HG03025 (cell line): ENCODE results near the gene MAP2.

Experiments used
- ATAC-seq: cut with Tn5 transposase; IDR thresholded peaks from one replicate; pipeline ENCODE4 v1.9.1; 2021; ENCODE audit warnings: mild to moderate bottlenecking, moderate library complexity; ENCODE audit not compliant: unreplicated experiment, low FRiP score

The MAP2 gene

GRCh38 chr2:209423562-209424198 lies at the start of gene MAP2:
TSS of gene MAP2 (plus strand) at chr2:209424047. CDS start at chr2:209653171, 229,124 bp downstream.
- ATAC-seq: peak; percentile 96

DNA sequence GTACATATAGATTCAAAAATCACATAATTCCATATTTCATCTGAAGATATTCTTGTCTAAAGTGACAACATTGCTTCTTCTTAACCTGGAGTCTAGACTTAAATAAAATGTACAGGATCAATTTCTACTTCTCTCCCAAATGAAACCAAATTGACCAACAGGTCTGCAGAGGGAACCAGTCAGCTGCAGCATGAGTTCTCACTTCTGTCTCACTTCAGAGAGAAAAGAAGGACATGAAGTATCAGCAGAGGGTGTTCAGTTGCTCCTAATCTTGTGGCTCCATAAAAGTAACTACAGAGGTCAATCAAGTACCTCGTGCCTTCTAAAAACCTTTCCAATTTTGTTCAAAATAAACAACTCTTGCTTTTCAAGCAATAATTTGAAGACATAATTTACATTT lies 47.2 kb upstream of the MAP2 start:
- ATAC-seq: no peak

DNA sequence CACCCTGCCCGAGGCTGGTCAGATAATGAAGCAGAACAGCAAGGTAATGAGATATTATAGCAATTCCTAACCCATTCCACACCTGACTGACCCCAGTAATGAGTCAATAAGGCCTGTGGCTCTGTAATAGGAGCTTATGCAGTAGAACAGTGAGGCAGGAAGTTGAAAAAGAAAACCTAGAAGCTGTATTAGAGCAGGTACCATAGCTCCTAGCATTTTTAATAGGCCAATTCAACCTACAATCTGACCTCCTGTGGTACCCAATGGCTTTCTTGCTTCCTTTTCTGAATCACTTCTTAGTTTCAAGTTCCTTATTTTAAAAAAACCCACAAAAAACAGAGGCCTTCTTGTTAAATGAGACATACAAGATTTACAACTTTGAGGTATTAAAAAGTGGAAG lies 43.6 kb upstream of the MAP2 start:
- peak; percentile 99 for ATAC-seq

GRCh38 chr2:209381091-209381490 lies 42.8 kb upstream of the MAP2 start:
- no peak for ATAC-seq

DNA sequence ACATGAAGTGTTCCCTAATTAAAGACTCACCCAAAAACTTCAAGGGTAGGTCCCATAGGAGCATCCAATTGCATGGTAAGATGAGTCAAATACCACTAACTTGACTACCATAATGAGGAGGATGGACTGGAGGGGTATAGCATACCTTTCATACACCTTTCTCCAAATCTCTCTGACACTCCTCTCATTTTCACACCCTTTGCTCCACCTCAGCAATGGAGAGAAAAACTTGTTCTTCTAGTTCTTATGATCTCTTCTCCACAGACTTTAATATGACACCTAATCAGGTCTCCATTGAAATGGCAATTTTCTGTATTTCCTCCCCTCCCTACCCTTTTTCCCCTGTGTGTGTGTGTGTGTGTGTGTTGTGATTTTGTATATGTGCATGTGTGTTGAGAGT lies 41.1 kb upstream of the MAP2 start:
- ATAC-seq: no peak

DNA sequence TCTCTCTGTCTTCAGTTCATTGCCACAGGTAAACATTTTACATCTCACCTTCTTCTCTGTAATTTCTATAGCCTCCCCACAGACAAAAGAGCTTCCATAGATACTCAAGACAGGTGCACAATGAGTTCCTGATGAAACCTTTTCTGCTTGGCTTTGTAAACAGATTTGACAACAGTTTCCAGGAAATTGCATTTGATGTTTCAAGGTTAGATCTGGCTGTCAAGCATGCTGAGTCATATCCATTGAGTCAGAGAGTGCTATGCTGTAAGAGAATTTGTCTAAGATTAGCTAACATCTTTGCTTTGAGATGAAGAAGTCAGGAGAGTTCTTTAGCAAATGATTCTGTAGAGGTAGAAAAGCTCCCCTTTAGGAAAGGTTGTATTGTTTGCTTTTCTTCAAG lies 40.6 kb upstream of the MAP2 start:
- no peak for ATAC-seq

DNA sequence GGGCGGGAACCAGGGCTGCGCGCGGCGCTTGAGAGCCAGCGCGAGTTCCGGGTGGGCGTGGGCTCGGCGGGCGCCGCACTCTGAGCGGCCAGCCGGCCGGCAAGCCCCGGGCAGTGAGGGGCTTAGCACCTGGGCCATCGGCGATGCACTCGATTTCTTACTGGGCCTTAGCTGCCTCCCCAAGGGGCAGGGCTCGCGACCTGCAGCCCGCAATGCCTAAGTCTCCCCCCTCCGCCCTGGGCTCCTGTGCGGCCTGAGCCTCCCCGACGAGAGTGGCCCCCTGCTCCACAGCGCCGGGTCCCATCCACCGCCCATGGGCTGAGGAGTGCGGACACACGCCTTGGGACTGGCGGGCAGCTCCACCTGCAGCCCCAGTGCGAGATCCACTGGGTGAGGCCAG lies 36.5 kb upstream of the MAP2 start:
- ATAC-seq: no peak

- ATAC-seq: no peak
These were observed 35.3 kb upstream of the MAP2 start for GRCh38 chr2:209388446-209389037.

- ATAC-seq: no peak
These were observed 34.7 kb upstream of the MAP2 start for GRCh38 chr2:209389171-209389618.

DNA sequence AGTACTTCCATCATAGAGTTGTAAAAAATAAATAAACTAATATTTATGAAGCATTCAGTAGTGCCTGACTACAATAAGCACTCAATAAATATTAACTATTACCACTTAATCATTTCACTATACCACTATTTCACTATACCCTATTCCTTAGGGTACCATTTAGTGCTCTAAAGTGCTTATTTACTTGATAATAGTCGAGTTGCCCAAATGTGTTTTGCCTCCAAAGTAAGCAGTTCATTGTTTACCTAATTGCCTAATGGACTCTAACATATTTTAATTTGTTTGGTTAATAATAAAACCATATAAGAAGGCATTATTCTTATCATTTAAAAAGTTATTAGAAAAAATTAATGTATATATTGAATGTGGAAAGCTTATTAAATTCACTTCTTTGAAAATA lies 33.0 kb upstream of the MAP2 start:
- no peak for ATAC-seq

- no peak for ATAC-seq
These were observed 32.0 kb upstream of the MAP2 start for GRCh38 chr2:209391776-209392401.

- no peak for ATAC-seq
These were observed 28.6 kb upstream of the MAP2 start for GRCh38 chr2:209395229-209395628.

GRCh38 chr2:209395652-209396051 lies 28.2 kb upstream of the MAP2 start:
- no peak for ATAC-seq

DNA sequence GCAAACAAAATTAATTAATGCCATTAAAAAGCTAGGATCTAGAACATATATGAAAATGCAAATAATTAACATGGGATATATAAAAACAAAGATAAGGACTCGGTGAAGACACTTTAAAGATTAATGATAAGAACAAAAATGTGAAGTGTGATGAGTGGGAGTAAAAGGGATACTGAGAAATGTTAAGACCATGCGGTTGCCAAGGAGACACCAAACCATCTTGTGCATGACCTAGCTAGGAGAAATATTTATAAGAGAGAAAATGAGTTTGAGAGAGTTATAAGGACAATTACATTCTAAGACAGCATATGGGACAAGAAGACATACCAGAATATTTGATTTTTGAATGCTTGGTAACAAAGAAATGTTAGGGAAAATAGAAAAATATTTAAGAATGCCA lies 25.4 kb upstream of the MAP2 start:
- no peak for ATAC-seq

- ATAC-seq: no peak
These were observed 22.1 kb upstream of the MAP2 start for GRCh38 chr2:209401788-209402187.

DNA sequence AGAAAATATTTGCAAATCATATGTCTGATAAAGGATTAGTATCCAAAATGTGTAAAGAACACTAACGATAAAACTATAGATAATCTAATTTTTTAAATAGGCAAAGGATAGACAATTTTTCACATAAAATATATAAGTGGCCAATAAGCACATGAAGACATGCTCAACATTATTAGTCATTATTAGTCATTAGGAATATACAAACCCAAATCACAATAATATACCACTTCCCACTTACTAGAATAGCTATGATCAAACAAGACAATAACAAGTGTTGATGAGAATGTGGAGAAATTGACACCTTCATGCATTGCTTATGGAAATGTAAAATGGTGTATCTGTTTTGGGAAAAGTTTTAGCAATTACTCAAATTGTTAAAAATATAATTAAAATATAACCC lies 12.6 kb upstream of the MAP2 start:
- no peak for ATAC-seq

- ATAC-seq: no peak
These were observed 12.1 kb upstream of the MAP2 start for GRCh38 chr2:209411718-209412117.

DNA sequence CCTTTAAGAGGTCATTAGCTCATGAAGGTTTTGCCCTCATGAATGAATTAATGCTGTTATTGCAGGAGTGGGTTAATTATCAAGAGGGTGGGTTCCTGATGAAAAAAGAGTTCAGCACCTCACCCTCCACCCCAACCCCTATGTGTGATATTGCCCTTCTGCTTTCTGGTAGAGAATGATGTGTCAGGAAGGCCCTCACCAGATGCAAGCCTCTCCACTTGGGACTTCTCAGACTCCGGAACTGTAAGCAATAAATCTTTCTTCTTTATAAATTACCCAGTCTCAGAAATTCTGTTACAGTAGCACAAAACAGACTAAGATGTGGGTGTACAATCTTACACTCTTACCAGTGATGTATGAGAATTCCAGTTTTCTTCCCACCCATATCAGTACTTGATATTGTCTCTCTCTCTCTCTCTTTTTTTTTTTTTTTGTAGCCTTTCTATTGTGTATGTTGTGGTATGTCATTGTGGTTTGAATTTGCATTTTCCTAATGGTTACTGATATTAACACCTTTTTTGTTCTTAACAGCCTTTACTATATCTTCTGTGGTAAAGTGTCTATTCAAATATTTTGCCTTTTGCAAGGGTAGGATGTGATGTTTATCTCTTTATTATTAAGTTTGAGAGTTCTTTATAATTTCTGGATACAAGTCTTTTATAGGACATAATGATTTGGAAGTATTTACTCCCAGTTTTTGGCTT lies 10.4 kb upstream of the MAP2 start:
- ATAC-seq: no peak

DNA sequence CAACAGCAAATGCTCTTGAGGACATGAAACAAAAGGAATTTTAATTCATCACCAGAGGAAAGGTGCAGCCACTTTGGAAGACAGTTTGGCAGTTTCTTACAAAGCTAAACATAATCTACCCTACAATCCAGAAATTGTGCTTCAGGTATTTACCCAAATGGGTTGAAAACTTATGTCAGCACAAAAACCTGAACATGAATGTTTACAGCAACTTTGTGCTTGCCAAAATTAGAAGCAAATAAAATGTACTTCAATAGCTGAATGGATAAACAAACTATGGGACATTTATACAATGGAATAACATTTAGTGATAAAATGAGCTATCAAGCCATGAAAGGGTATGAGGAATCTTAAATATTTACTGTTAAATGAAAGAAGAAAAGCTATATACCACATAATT lies 6.9 kb upstream of the MAP2 start:
- no peak for ATAC-seq

- ATAC-seq: no peak
These were observed 1.6 kb upstream of the MAP2 start for GRCh38 chr2:209422191-209422754.

DNA sequence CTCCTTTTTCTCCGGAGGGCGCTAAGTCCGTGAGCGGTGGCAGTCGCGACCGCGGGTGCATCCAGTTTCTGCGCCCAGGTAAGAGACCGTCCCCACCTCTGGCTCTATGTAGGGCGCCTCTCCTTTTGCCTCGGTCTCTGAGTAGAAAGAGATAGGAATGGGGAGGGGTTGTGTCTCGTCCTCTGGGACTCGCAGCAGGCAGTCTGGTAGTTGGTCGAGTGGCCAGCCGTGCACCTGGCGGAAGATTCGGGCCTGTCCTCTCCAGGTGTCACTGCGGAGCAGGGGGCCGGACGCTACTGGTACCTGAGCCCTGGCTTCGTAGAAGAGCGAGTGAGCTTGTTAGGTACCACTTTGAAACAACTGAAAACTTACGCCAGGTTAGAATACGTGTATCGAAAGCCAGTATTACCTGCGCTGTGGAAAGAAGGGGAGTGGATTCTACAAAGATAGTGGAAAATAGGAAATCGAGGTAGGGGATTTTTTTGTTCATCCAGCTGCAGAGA lies 403 bp downstream of the MAP2 start:
- peak; percentile 23 for ATAC-seq
